NCI-H2227 (cell line): ENCODE results near the gene ZNFX1.
"Not testable (repeated sequence)": the region's sequence is repeated elsewhere in the genome, so short reads cannot be mapped to it uniquely, and the experiment has no call there.

Experiments
- DNase-seq: peaks from one replicate; lab custom pipeline; 2025; ENCODE audit not compliant: unreplicated experiment; lab: John Stamatoyannopoulos, UW

The ZNFX1 gene

DNA sequence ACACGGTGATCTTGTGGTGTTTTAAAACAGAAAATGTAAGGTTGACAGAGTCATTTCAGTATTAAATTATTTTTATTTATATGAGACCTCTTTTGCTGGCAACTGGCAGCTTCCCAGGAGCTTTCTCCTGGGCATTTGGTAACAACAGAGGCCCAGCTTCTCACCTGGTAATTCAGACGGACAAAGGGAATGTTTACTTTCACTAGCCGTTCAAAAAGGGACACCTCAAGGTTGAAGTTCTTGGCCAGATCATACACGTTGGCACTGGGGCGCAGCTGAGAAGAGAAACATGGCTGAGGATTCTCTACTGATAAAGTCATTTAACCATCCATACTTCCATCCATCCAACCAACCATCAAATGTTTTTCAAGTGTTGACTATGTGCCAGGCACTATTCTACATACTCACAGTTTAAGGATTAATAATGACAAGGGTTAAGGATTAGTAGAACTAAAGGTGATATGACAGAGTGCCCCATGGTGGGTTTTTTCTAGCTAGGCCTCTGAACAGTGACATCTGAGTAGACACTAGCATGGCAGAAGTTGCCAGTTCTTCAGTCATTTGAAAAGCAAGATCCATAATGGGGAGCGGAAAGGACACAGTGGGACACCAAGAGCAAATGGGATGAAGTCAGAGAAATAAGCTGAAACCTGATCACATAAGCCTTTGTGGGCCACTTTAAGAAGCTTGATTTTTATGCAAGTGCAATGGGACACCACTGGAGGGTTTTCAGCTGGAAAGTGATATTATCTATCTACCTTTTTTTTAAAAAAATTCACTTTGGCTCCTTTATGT, 25.1 kb downstream of the ZNFX1 start:
- no peak for DNase-seq

DNA sequence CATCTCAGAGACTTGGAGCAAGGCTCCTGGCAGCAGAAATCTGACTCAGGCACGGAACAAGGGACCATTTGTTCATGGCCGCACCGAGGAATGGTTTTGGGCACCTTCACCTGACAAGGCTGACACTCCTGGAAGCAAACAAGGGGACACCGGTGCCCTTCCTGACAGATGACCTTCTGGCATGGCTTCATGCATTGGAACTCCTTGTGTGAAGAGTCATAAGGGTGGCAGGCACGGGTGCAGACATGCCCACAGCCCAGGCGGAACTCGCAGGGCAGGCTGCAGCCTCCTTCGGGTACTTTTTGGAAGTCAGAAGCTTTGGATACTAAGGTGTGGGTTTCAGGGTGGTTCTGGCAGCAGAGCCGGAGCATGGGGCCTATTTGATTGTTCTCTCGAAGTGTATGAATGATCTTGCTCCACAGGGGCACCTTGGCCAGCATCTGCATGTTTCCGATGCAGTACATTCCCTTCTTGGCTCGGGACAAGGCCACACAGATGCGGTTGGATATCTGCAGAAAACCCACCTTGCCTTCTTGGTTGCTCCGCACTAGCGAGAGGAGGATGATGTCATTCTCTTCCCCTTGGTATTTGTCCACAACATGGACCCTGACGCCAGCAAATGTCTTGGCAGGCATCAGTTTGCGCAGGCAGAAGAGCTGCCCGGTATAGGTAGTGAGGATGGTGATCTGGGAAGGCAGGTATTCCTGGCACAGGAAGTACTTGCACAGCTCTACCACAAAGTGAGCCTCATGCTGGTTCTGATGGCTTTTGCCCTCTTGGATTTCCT, 28.8 kb downstream of the ZNFX1 start:
- no peak for DNase-seq

DNA sequence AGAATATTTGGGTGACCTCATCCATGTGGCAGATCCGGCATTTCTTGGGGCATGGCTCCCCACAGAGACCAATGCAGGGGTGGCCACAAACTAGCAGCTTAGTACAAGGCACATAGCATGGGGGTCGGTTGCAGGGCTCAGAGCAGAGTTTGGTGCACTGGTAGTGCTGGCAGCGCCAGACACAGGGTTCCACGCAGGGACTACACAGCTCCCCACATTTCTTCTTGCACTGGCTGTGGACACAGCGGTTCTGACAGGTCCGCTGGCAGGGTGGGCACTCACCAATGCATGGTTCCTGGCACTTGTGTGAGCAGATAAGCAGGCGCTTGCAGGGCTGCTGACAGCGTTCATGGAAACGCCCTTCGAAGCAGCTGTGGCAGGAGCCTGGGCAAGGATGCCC, 29.6 kb downstream of the ZNFX1 start:
- no peak for DNase-seq

DNA sequence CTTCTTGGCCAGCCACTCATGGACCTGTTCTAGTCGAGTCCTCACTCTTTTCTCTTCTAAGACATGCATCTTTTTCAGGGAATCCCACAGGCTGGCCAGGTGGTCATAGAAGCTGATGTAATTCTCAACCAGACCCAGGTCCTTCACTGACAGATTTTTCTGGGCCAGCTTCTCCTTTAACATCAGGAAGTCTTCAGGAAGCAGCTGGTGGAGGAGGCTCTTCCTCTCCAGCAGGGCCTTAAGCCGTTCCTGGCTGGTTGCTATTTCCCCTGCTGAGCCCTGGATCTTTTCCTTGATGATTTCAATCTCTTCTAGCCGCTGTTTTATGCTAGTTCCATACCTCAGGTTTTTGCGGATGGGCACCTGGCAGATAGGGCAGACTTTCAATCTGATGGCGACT, 30.1 kb downstream of the ZNFX1 start:
- DNase-seq = no peak

DNA sequence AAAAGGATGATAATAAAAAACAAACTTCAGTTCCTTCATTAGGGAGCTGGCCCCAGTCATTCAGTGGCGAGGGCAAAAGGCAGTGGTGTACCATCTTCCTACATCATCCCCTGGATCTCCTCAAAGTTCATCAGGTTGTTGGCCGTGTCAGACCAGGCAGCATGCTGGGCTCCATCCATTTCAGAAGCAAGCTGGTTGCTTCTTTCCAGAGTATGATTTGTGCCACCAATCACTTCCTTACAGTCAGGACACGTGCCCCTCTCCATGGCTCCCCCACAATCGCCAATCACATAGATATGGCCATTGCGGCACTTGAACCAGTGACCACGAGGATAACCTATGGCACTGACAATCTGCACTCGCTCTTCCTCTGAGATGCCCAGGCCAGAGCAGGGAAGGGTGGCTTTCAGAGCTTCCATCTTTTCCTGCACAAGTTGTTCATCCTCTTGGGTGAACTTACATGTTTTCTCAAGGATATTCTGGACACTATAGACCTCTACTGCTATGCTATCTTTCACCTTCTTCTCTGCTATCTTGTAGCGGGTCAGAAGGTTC, 30.6 kb downstream of the ZNFX1 start:
- no peak for DNase-seq

DNA sequence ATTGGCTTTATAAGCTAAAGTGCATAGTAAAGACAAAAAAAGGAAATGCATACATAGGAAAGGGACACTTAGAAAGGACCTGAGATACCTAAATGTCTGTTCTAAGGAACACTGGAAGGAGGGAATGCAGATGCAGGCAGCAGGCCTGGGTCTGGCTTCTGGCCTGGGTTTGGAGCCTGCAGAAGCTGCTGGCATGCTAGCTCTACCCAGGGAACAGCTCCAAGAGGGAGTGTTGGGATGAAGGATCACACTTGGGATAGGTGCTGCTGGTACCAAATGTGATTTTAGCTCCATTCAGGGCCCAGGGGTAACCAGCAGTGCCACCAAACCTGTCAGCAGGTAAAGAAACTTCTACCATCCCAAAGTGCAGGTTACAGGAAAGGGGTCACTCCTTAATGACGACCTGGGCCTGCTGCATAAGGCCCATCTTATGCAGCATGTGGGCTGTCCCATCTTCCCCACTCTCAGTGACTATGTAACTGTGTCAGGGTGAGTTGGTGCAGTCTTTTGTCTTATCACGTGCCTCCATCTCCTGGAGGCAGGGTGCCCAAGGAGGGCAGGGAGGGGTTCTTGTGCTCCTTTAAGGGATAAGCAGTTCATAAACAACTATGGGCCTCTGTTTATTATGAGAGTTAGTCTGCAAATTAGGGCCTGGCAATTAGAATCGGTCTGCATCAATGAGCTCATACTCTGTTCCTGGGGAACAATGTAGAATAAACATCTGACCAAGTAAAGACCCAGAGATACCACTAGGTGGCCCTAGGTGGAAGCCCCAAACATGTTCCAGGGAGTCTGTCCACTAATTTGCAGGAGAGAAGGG, 31.7 kb downstream of the ZNFX1 start:
- DNase-seq = peak; percentile 37

DNA sequence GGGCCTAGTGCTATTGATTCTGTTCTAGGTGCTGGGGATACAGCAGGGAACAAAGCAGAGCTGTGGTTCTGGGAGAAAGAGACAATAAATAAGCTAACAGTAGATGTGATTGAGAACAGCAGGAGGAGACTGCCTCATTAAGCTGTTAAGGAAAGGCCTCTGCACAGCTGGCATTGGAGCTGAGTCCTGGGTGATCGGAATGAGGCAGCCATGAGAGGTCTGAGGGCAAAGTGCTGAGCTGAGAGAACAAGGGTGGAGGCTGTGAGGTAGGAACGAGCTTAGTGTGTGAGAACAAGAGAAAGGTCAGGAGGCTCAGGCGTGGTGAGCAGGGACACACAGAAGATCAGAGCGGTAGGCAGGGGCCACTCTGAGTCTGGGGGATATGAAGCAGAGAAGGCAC, 40.3 kb downstream of the ZNFX1 start:
- DNase-seq = peak; percentile 29

DNA sequence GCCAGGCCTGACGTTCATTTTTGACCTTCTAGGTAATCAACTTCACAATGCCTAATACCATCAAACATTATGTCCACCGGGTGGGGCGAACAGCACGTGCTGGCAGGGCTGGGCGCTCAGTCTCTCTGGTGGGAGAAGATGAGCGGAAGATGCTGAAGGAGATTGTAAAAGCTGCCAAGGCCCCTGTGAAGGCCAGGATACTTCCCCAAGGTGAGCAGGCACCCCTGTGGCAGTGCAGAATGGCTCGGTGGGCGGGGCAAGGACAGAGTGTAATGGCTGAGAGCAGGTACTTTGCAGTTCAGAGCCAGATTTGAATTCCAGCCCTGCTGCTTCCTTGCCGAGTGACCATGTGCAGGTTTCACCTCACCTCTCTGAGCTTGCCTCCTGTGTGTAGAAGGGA, 41.6 kb downstream of the ZNFX1 start:
- no peak for DNase-seq

DNA sequence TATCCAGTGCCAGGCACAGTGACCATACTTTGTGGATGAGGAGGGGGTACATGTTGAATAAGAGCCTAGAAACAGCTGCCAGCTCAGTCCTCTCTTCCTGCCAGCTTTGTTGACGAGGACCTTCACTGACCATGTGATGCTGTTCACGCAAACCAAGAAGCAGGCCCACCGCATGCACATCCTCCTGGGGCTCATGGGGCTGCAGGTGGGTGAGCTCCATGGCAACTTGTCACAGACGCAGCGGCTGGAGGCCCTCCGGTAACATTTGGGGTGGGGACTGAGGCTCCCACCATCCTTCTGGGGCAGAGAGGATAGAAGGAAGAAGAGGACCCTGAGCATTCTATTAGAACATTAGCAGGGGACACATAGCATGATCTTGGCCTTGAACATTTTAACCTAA, 43.0 kb downstream of the ZNFX1 start:
- DNase-seq = no peak

DNA sequence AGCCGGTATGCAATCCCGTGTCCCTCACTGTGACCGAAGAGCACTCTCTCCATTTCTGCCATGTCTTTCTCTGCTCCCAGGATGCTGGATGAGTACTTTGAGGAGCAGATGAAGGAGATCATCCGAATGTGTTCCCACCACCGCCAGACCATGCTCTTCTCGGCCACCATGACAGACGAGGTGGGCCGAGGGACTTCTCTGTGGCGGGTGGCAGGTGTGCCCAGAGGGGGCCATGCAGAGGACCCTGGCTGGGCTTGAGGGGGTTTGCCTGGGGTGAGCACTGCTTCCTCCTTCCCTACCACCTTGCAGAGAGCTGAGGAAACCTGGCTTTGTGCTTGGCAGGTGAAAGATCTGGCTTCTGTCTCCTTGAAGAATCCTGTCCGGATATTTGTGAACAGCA, 44.6 kb downstream of the ZNFX1 start:
- DNase-seq = no peak

DNA sequence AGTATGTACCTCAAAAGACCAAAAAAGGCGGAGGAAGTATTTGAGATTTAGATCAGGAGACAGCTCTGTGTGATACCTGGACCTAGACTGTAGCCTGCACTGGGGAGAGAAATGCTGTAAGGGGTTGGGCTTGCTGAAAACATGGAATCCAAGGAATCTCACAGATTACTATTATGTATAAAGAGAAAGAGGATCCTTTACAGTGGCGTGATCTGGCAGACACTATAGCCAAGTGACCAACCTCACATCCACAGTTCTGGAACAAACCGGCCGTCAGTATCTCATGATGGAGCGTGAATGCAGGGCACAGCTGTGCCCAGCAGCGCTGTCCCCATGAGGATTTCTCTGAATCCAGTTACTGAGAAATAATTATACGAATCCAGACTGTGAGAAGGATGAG, 46.4 kb downstream of the ZNFX1 start:
- DNase-seq = no peak

DNA sequence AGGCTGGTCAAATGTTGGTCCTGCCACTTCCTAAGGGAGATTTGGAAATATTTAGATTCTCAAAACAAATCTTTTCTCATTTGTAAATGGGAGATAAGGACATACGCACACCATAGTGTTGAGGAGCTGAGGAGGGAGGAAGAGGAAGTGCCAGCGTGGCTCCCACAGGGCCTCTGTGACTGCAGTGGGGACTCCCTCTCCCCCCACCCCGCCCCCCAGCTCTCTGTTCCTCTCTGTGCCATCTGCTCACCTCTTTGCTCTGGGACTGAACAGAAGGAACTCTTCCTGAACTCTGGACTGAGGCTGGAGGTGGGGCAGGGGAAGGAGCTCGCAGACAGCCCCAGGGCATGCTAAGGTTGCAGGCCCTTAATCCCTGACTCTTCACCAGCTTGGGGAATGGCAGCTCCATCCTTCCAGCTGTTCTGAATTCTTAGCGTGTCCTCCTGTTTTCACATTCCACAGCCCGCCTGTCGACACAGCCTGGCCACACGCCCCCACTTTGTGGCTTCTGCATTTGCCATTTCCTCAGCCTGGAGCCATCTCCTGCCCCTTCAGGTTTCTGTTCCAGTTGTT, 47.2 kb downstream of the ZNFX1 start:
- DNase-seq = no peak

DNA sequence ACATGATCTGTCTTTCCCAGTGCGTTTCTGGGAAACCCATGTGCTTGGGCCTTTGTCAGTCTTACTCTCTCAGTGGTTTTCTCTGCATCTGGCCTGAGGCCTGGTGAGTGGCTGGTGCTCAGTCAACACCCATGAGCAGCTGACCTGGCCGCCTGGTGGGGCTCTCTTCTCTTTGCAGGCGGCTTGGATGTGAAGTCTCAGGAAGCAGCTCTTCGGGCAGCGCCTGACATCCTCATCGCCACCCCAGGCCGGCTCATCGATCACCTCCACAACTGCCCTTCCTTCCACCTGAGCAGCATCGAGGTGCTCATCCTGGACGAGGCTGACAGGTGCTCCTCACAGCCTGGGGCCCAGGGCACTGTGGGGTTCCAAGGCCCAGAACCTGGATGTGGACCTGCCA, 47.8 kb downstream of the ZNFX1 start:
- DNase-seq = peak; percentile 53

DNA sequence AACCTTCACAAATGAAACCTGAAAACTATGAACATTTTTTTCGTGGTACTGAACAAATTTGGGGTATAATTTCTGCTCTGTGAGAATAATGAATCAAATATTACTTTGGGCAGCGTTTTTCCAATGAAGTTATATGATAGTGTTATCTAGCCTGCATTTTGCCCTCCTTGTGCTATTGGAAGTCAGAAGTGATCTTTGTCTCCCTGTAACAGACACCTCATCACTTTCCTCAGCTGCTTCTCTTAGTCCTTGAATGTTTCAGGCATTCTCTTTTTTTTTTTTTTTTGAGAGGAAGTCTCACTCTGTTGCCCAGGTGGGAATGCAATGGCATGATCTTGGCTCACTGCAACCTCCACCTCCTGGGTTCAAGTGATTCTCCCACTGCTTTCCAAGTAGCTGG, 48.5 kb downstream of the ZNFX1 start:
- DNase-seq = no peak

DNA sequence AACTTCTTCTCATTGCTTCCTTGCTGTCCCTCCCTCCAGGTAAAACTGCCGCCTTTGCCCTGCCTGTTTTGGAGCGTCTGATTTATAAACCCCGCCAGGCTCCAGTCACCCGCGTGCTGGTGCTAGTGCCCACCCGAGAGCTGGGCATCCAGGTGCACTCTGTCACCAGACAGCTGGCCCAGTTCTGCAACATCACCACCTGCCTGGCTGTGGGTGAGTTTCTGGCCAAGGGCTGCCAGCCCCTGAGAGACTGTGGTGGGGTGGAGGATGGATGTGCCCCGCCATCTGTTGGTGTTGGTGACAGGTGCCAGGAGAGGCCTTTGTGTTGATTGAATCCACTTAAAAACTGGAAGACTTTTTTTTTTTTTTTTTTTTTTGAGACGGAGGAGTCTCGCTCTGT, 49.2 kb downstream of the ZNFX1 start:
- DNase-seq = no peak

DNA sequence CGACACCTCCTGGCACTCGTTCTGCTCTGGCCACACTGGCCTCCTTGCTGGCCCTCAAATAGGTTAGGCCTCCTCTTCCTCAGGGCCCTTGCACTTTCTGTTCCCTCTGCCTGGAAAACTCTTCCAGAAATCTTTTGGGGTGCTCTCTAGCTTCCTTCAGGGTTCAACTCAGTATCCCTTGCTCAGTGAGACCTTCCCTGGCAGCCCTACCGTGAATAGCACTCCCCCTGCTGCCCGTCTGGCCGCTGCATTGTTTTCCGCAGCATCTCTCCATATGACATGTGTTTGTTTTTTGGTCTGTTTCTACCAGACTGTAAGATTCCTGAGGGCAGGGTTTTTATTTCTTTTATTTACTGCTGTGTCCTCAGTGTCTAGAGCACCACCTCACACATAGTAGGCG, 52.0 kb downstream of the ZNFX1 start:
- DNase-seq = no peak

DNA sequence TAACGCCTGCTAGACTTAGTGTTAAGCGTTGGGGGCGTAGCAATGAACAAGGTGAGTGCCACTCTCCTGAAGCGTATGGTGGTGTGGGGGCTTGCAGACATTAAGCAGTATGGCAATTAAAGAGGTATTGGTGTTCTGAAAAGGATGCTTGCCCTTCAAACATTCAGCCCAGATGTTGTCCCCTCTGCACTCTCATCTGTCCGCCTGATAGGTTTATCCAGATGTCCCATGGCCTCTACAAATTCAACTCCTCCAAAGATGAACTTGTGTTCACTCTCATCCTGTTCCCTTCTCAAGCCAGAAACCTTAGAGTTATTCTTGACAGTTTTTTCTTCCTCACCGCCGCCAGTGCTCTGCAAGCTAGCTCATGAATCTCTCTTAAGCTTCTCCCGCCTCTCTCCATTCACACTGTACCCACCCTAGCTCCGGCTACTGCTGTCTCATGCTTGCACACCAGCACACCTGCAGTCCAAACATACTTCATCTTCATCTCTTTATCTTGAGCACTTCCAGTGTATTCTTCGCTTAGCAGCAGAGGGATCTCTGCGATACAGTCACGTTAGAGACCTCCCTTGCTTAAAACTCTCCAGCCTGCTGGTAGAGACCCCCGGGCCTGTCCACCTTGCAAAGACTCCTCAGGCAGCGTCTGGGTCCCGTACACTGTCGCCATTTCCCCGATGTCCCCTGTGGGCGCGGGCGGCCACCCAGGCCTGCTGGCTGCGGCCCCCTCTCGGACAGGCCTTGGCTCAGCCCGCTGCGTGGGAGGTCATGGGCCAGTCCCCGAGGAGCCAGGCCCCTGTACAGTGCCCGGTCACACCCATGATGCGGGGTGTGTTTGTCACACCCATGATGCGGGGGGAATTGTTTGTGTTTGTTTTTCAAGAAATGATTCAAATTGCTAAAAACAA, 57.7 kb downstream of the ZNFX1 start:
- DNase-seq = no peak

DNA sequence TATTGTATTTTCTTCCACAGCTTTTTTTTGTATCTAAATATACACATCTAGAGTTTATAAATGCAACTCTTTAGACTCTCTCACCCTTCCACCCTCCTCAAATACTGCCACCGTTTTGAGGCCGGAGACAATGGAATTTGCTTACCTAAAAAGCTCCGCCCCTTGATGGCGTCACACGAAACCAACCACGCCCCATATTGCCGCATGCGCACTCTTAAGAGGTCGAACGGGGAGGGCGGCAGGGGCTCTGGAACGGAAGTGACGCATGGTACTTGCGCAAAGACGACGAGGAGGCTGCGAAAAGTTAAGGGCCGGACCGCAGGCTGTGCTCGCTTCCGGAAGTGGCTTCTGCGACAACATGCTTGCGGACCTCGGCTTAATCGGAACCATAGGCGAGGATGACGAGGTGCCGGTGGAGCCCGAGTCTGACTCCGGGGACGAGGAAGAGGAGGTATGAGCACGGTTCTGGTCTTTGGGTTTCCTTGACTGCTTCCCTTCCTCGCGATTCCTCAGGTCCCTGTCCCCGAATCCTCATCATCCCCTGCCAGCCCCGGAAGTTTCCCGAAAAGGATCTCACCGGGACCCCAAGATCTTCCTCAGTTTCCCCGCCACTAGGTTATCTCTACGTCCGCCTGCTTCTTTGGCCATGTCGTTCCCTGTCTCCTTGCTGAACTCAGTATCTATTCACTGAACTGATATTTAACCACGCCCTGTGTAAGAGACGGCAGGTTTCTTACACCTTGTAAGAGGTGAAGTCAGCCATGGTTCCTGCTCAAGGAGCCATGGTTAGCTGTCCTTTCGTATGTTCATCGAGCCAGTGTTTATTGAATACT, 58.5 kb downstream of the ZNFX1 start, which contains the start of gene DDX27:
TSS of gene DDX27 (plus strand) at position 326 of the 833 bp plus-strand sequence. CDS start at position 359, 33 bp downstream.
- peak; percentile 99 for DNase-seq

DNA sequence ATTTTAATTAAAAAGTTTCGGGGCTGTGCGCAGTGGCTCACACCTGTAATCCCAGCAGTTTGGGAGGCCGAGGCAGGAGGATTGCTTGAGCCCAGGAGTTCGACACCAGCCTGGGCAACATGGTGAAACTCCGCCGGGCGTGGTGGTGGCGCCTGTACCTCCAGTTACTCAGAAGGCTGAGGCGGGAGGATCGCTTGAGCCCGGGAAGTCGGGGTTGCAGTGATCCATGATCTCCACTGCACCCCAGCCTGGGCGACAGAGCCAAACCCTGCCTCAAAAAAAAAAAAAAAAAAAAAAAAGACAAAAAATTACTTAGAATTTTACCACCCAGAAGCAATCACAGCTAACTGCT, 59.1 kb downstream of the ZNFX1 start:
- not testable (repeated sequence) for DNase-seq
